HEK293T (cell line): Measurements from ENCODE around the gene TES.

Experiments used
- ARNT ChIP-seq: fragments of 450-650 bp; IDR thresholded peaks from 2 replicates; pipeline ENCODE4 v1.6.1; 2017; ENCODE audit warnings: mild to moderate bottlenecking
- BHLHE40 ChIP-seq: fragments of 450-650 bp; IDR thresholded peaks from 2 replicates; pipeline ENCODE4 v1.6.1; 2016; ENCODE audit warnings: mild to moderate bottlenecking, moderate library complexity, borderline replicate concordance
- CTBP1 ChIP-seq: fragments of 450-650 bp; IDR thresholded peaks from 2 replicates; pipeline ENCODE4 v1.6.1; 2016; ENCODE audit warnings: borderline replicate concordance
- ELF4 ChIP-seq: fragments of 450-650 bp; IDR thresholded peaks from 2 replicates; pipeline ENCODE4 v1.6.1; 2017; ENCODE audit warnings: antibody characterized with exemption
- FOXM1 ChIP-seq: fragments of 450-650 bp; IDR thresholded peaks from 2 replicates; pipeline ENCODE4 v1.6.1; 2017; ENCODE audit warnings: mild to moderate bottlenecking, borderline replicate concordance
- L3MBTL2 ChIP-seq: fragments of 450-650 bp; conservative IDR thresholded peaks from 2 replicates; pipeline ENCODE4 v1.6.1; 2016; ENCODE audit warnings: mild to moderate bottlenecking
- SUZ12 ChIP-seq: fragments of 450-650 bp; IDR thresholded peaks from 2 replicates; pipeline ENCODE4 v1.6.1; 2016; ENCODE audit warnings: mild to moderate bottlenecking
- TARDBP ChIP-seq: fragments of 450-650 bp; IDR thresholded peaks from 2 replicates; pipeline ENCODE4 v1.6.1; 2016

- TF ChIP-seq TARDBP = no peak
- TF ChIP-seq ARNT = no peak
- no peak for TF ChIP-seq BHLHE40
- TF ChIP-seq CTBP1 = no peak
- no peak for TF ChIP-seq L3MBTL2
- TF ChIP-seq SUZ12 = no peak
- no peak for TF ChIP-seq FOXM1
- TF ChIP-seq ELF4 = no peak
Measured at GRCh38 chr7:116241291-116241690, 31.0 kb downstream of the TES start.
